HepG2 (cell line): ENCODE results near the gene TMEM114. TPM values are rescaled to one million over a fixed set of nuclear protein-coding genes. Genes with fewer than 3 reads are reported as not detected.

Experiments
- AGO2 ChIP-seq: fragments of 200-400 bp; formaldehyde crosslinking; optimal IDR thresholded peaks from 2 replicates; pipeline ENCODE3; 2017; ENCODE audit warnings: mild to moderate bottlenecking, low read depth, low read length, moderate library complexity
- DMAP1 ChIP-seq: IDR thresholded peaks from 2 replicates; pipeline ENCODE4 v1.6.1; 2016
- DR1 ChIP-seq: sonication (generic); formaldehyde crosslinking; IDR thresholded peaks from 2 replicates; pipeline ENCODE4 v1.8.0; 2021; ENCODE audit warnings: mild to moderate bottlenecking, missing genetic modification reagents, inconsistent platforms
- FIP1L1 ChIP-seq: fragments of 200-400 bp; formaldehyde crosslinking; IDR thresholded peaks from 2 replicates; pipeline ENCODE4 v1.6.1; 2018; ENCODE audit warnings: low read depth, mild to moderate bottlenecking, low read length, moderate library complexity, borderline replicate concordance; ENCODE audit not compliant: insufficient read depth
- HDAC1 ChIP-seq: sonication (generic); formaldehyde crosslinking; IDR thresholded peaks from 2 replicates; pipeline ENCODE4 v1.5.1; 2020; ENCODE audit warnings: mild to moderate bottlenecking, missing genetic modification reagents
- IKZF4 ChIP-seq: sonication (generic); formaldehyde crosslinking; IDR thresholded peaks from 2 replicates; pipeline ENCODE4 v1.5.1; 2020; ENCODE audit warnings: borderline replicate concordance, mild to moderate bottlenecking, low read depth, missing genetic modification reagents; ENCODE audit errors: not compliant biosample characterization
- IRF1 ChIP-seq: sonication (generic); formaldehyde crosslinking; IDR thresholded peaks from 2 replicates; pipeline ENCODE4 v1.4.0; 2020; ENCODE audit warnings: low read depth, mild to moderate bottlenecking, missing genetic modification reagents
- POLR2A ChIP-seq, 2 experiments: IDR thresholded peaks; 2 replicates each; pipeline ENCODE4 v1.6.1; 2011; ENCODE audit warnings: low read depth in 2 of 2, low read length in 2 of 2, mild to moderate bottlenecking in 1 of 2, moderate library complexity in 1 of 2; ENCODE audit not compliant: insufficient read depth in 1 of 2
- SCMH1 ChIP-seq: sonication (generic); formaldehyde crosslinking; IDR thresholded peaks from 2 replicates; pipeline ENCODE4 v1.9.0; 2021; ENCODE audit warnings: missing genetic modification reagents, mild to moderate bottlenecking, borderline replicate concordance
- SETDB1 ChIP-seq: sonication (generic); formaldehyde crosslinking; IDR thresholded peaks from 2 replicates; pipeline ENCODE4 v1.5.1; 2020; ENCODE audit warnings: missing genetic modification reagents, mild to moderate bottlenecking, borderline replicate concordance
- SP2 ChIP-seq: sonication (generic); formaldehyde crosslinking; IDR thresholded peaks from 2 replicates; pipeline ENCODE4 v1.5.1; 2020; ENCODE audit warnings: mild to moderate bottlenecking, missing genetic modification reagents
- STAG1 ChIP-seq: sonication (generic); formaldehyde crosslinking; IDR thresholded peaks from 2 replicates; pipeline ENCODE4 v1.4.0; 2020; ENCODE audit warnings: missing genetic modification reagents
- TAF15 ChIP-seq: fragments of 200-400 bp; formaldehyde crosslinking; IDR thresholded peaks from one replicate; pipeline ENCODE4 v1.6.1; 2018; ENCODE audit warnings: mild to moderate bottlenecking, low read depth, low read length; ENCODE audit not compliant: poor library complexity, severe bottlenecking
- ZBTB25 ChIP-seq: IDR thresholded peaks from 2 replicates; pipeline ENCODE4 v1.6.1; 2018; ENCODE audit warnings: missing genetic modification reagents
- ZNF17 ChIP-seq: sonication (generic); formaldehyde crosslinking; IDR thresholded peaks from 2 replicates; pipeline ENCODE4 v1.5.0; 2020; ENCODE audit warnings: mild to moderate bottlenecking, missing genetic modification reagents
- ZNF235 ChIP-seq: sonication (generic); formaldehyde crosslinking; IDR thresholded peaks from 2 replicates; pipeline ENCODE4 v1.8.1; 2023; ENCODE audit warnings: mild to moderate bottlenecking, missing genetic modification reagents, borderline replicate concordance
- ZNF512B ChIP-seq: sonication (generic); formaldehyde crosslinking; IDR thresholded peaks from 2 replicates; pipeline ENCODE4 v1.5.1; 2020; ENCODE audit warnings: missing genetic modification reagents, mild to moderate bottlenecking, borderline replicate concordance
- ZNF660 ChIP-seq: sonication (generic); formaldehyde crosslinking; IDR thresholded peaks from 2 replicates; pipeline ENCODE4 v1.5.1; 2020; ENCODE audit warnings: mild to moderate bottlenecking, low read depth, missing genetic modification reagents, borderline replicate concordance
- polyA plus RNA-seq, 8 experiments: library from polyadenylated mRNA; depleted of rRNA in 3 of 8; stranded (reverse) in 7 of 8; unstranded in 1 of 8; fragments of >200 nt; fragmentation: Illumina TruSeq in 4 of 8; extraction: Trizol in 4 of 8; gene quantifications; 2 replicates each; pipeline versions ENCODE4 v1.2.1 to v1.2.3, GENCODE V29; 2011 to 2016; ENCODE audit warnings: low read depth in 4 of 8, missing spikeins in 1 of 8, mixed read lengths in 1 of 8; ENCODE audit not compliant: insufficient read depth in 1 of 8
- total RNA-seq, 5 experiments: library from RNA; depleted of rRNA; stranded (reverse); fragments of >200 nt; fragmentation: Illumina TruSeq; extraction: Trizol; gene quantifications; 2 replicates each; pipeline ENCODE4 v1.2.3, GENCODE V29; 2016; ENCODE audit warnings: low read depth in 1 of 5
- TF ChIP-seq, protein P1 (sequence below): IDR thresholded peaks from 2 replicates; pipeline ENCODE4 v1.6.1; 2016; ENCODE audit warnings: mild to moderate bottlenecking
- TF ChIP-seq, protein P2 (sequence below): sonication (generic); formaldehyde crosslinking; IDR thresholded peaks from 2 replicates; pipeline ENCODE4 v1.5.1; 2020; ENCODE audit warnings: mild to moderate bottlenecking, missing genetic modification reagents, borderline replicate concordance

Gene TMEM114
- total and polyA plus RNA-seq, 2 of the 13 experiments (the other 11 are each of a cell fraction or from before 2014, with no cell fraction given): not detected

DNA sequence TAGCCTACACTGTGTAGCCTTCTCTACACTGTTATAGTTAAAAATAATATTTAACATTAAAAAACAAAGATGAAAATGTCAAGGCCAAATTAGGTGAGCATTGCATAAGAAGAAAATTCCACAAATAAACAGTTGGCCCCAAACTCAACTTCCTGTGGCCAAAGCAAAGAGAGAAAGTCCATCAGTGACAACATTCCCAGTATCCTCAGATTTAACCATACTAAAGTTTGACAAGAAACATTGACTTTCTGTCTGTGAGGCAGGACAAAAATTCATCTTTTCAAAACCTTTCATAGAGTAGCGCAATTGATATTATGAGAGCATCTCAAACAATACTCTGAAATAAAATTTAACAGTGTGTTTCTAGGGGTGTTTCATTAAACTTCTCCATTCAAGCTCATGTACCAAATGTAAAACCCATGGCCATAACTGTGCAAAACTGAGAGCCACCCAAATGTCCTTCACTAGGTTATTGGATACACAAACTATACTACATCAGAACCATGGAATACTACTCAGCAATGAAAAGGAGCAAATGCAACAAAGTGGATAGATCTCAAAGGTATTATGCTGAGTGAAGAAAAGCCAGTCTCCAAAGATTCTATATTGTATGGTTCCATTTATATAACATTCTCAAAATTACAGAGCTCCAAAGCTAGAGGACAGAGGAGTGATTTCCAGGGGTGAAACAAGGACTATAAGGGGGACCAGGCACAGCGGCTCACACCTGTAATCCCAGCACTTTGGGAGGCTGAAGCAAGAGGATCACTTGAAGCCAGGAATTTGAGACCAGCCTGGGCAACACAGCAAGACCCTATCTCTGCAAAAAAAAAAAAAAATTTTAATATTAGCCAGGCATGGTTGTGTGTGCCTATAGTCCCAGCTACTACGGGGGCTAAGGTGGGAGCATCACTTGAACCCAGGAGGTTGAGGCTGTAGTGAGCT, 38.7 kb downstream of the TMEM114 start (continued):
- TF ChIP-seq ZBTB25 (CRISPR knock-in tag) (0 out of 2 replicates have a peak, but pooled peaks have one; percentile 12), SCMH1 (no peak), HDAC1 (peak; percentile 82), IRF1 (CRISPR knock-in tag) (no peak), ZNF512B (CRISPR knock-in tag) (no peak), DR1 (CRISPR knock-in tag) (no peak), ZNF235 (CRISPR knock-in tag) (no peak), DMAP1 (CRISPR knock-in tag) (0 out of 2 replicates have a peak, but pooled peaks have one; percentile 26), STAG1 (CRISPR knock-in tag) (no peak), AGO2 (no peak), SP2 (no peak), FIP1L1 (no peak), ZNF17 (CRISPR knock-in tag) (no peak), ZNF660 (no peak), IKZF4 (CRISPR knock-in tag) (no peak), POLR2A (IDR thresholded peaks at IDR 0.05; ENCODE audit: insufficient read depth in 1 of 2, low read depth in 2 of 2, low read length in 2 of 2) (no peak), SETDB1 (CRISPR knock-in tag) (no peak), TAF15 (no peak)
- TF ChIP-seq, protein P1, sequence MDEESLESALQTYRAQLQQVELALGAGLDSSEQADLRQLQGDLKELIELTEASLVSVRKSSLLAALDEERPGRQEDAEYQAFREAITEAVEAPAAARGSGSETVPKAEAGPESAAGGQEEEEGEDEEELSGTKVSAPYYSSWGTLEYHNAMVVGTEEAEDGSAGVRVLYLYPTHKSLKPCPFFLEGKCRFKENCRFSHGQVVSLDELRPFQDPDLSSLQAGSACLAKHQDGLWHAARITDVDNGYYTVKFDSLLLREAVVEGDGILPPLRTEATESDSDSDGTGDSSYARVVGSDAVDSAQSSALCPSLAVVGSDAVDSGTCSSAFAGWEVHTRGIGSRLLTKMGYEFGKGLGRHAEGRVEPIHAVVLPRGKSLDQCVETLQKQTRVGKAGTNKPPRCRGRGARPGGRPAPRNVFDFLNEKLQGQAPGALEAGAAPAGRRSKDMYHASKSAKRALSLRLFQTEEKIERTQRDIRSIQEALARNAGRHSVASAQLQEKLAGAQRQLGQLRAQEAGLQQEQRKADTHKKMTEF: peak; percentile 83
- TF ChIP-seq, protein P2, sequence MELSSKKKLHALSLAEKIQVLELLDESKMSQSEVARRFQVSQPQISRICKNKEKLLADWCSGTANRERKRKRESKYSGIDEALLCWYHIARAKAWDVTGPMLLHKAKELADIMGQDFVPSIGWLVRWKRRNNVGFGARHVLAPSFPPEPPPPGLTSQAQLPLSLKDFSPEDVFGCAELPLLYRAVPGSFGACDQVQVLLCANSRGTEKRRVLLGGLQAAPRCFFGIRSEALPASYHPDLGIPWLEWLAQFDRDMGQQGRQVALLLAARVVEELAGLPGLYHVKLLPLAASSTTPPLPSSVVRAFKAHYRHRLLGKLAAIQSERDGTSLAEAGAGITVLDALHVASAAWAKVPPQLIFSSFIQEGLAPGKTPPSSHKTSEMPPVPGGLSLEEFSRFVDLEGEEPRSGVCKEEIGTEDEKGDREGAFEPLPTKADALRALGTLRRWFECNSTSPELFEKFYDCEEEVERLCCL: no peak
